Peyer's patch (tissue), 4 donors: ENCODE measurements around the gene NT5C3B.
A peak's percentile ranks its signal among the peaks of the same experiment; 100 is the strongest.

Experiments used
- CTCF ChIP-seq, 6 experiments: fragments of 450-650 bp in 4 of 6; fragments of 200-600 bp in 2 of 6; sonication (generic) in 1 of 6; IDR thresholded peaks; one replicate each; pipeline ENCODE4 v1.5.1; 2017 to 2019; ENCODE audit warnings: antibody characterized with exemption in 6 of 6, mild to moderate bottlenecking in 3 of 6, moderate library complexity in 1 of 6
- POLR2A ChIP-seq, 2 donors: fragments of 450-650 bp; IDR thresholded peaks; one replicate each; pipeline ENCODE4 v1.5.1; 2017; ENCODE audit warnings: antibody characterized with exemption in 2 of 2, mild to moderate bottlenecking in 2 of 2, moderate library complexity in 2 of 2

- TF ChIP-seq POLR2A (IDR thresholded peaks at IDR 0.05) (no peak), CTCF (IDR thresholded peaks at IDR 0.05) (peak in 1 of 6 experiments; percentile 7)
Observed at GRCh38 chr17:41865596-41865893, 29.5 kb upstream of the NT5C3B start.
